Measurements from ENCODE around the gene CORO7.

DNA sequence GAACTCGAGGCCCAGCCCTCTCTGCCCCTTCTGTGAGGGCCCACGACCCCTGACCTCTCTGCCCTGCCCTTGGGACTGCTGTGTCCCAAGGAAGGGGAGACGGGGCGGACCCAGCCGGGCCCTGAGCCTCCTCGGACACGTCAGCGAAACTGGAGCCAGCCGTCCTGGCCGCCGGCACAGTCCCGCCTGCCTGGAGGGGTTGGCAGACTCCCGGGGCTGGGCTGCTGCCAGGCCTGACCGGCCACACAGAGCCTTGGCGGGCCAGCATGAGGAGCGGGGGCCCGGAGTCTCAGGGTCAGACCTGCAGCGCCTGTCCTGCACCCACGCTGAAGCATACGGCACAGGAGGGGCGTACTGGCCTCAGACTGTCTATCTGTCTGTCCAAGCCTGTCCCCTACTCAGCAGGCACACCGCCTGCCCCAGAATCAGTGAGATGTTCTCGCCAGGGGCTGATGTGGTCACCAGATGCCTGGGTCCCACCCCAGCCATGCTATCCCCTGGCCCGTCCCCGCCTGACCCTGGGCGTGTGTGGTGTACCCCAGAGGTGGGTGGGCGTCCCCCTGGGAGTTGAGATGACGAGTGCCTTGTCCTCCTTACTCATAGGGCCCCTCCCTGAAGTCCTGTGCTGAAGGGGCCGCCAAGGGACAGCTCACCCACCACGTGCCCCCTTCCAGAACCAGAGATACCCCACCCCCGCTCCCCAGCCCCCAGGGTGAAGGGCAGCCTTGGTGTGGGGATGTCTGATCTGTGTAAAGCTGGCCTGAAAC lies 40.1 kb downstream of the CORO7 start:
- TF ChIP-seq, protein P1, sequence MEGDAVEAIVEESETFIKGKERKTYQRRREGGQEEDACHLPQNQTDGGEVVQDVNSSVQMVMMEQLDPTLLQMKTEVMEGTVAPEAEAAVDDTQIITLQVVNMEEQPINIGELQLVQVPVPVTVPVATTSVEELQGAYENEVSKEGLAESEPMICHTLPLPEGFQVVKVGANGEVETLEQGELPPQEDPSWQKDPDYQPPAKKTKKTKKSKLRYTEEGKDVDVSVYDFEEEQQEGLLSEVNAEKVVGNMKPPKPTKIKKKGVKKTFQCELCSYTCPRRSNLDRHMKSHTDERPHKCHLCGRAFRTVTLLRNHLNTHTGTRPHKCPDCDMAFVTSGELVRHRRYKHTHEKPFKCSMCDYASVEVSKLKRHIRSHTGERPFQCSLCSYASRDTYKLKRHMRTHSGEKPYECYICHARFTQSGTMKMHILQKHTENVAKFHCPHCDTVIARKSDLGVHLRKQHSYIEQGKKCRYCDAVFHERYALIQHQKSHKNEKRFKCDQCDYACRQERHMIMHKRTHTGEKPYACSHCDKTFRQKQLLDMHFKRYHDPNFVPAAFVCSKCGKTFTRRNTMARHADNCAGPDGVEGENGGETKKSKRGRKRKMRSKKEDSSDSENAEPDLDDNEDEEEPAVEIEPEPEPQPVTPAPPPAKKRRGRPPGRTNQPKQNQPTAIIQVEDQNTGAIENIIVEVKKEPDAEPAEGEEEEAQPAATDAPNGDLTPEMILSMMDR (IDR thresholded peaks at IDR 0.05) = no peak
- peak in 1 of 2 donors; percentile 32 for TF ChIP-seq POLR2A (IDR thresholded peaks at IDR 0.05)
